Suprapubic skin (tissue), 3 donors: ENCODE results near the gene ACBD3.

Source experiments
- POLR2A ChIP-seq, 2 donors: fragments of 450-650 bp; IDR thresholded peaks; one replicate each; pipeline ENCODE4 v1.6.1; 2017; ENCODE audit warnings: antibody characterized with exemption in 2 of 2, mild to moderate bottlenecking in 2 of 2, moderate library complexity in 2 of 2
- TF ChIP-seq, protein P1 (sequence below), 2 donors: fragments of 200-600 bp in 1 of 2; fragments of 450-650 bp in 1 of 2; sonication (generic) in 1 of 2; IDR thresholded peaks; one replicate each; pipeline ENCODE4 v1.5.1; 2016 to 2019; ENCODE audit warnings: antibody characterized with exemption in 2 of 2, mild to moderate bottlenecking in 1 of 2, moderate library complexity in 1 of 2

DNA sequence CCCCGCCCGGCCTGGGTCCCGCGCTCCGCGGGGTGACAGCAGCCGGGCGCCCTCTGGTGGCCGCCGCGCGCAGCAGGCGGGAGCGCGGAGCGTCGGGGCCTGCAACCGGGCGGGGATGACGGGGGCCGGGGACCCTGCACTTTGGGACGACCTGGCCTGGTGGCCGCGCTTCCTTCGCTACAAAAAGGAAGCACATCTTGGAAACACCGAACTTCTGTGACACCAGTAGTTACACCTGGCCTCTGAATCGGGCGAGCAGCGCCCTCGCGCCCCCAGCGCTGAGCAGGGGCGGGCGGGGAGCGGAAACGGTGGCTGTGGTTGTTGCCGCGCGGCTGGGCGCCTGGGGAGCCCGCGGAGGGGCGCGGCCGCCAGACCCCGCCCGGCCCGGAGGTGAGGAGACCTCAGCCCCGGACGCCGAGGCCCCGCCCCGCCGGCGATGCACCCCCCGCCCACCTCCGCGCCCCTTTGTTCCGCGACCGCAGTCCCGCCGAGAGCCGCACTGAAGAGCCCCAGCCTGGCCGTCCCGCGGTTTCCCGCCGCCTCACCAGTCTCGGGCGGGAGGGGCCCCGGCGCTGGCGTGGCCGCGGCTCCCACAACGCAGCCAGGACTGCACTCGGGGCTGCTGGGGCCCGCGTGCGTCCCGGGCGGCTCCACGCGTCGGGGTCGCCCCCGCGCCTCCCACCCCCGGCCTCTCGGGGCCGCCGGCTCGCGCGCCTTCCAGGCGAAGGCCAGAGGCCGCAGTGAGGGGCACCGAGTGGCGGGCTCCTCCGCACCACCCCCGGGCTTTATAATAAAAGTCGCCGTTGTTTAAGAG is 64.7 kb downstream of the ACBD3 start:
- TF ChIP-seq, protein P1, sequence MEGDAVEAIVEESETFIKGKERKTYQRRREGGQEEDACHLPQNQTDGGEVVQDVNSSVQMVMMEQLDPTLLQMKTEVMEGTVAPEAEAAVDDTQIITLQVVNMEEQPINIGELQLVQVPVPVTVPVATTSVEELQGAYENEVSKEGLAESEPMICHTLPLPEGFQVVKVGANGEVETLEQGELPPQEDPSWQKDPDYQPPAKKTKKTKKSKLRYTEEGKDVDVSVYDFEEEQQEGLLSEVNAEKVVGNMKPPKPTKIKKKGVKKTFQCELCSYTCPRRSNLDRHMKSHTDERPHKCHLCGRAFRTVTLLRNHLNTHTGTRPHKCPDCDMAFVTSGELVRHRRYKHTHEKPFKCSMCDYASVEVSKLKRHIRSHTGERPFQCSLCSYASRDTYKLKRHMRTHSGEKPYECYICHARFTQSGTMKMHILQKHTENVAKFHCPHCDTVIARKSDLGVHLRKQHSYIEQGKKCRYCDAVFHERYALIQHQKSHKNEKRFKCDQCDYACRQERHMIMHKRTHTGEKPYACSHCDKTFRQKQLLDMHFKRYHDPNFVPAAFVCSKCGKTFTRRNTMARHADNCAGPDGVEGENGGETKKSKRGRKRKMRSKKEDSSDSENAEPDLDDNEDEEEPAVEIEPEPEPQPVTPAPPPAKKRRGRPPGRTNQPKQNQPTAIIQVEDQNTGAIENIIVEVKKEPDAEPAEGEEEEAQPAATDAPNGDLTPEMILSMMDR (IDR thresholded peaks at IDR 0.05): peak; percentile 78 to 92
- TF ChIP-seq POLR2A (IDR thresholded peaks at IDR 0.05): no peak
